ENCODE measurements around the gene FAM240A.

DNA sequence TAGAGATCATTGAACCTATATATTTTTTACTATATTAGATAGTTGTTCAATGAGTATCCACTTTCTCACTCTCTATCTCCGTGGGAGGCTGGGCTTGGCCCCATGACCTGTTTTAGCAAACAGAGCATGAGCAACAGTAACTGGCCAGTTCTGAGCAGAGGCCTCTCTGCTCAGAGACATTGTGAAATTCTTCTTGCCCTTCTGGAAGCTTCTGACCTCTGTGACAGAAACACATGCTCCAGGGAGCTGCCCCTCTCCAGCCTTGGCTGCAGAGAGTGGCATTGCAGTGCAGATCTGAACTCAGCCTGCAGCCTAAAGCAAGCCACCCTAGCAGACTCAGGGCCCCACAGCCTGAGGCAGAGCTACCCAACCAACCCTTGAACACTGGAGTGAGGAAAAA, 20.5 kb downstream of the FAM240A start:
- TF ChIP-seq EZH2 (IDR thresholded peaks at IDR 0.05; ENCODE audit: borderline replicate concordance, low read depth, low read length, poor library complexity, severe bottlenecking), result no peak
- TF ChIP-seq, protein P1, sequence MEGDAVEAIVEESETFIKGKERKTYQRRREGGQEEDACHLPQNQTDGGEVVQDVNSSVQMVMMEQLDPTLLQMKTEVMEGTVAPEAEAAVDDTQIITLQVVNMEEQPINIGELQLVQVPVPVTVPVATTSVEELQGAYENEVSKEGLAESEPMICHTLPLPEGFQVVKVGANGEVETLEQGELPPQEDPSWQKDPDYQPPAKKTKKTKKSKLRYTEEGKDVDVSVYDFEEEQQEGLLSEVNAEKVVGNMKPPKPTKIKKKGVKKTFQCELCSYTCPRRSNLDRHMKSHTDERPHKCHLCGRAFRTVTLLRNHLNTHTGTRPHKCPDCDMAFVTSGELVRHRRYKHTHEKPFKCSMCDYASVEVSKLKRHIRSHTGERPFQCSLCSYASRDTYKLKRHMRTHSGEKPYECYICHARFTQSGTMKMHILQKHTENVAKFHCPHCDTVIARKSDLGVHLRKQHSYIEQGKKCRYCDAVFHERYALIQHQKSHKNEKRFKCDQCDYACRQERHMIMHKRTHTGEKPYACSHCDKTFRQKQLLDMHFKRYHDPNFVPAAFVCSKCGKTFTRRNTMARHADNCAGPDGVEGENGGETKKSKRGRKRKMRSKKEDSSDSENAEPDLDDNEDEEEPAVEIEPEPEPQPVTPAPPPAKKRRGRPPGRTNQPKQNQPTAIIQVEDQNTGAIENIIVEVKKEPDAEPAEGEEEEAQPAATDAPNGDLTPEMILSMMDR (conservative IDR thresholded peaks at IDR 0.05; ENCODE audit: low read depth, low read length), result no peak

All from A673 (cell line).